ENCODE measurements around the gene ALKBH8. TPM values are rescaled to one million over a fixed set of nuclear protein-coding genes. Genes with fewer than 3 reads are reported as not detected.
"Not testable (repeated sequence)": the region's sequence is repeated elsewhere in the genome, so short reads cannot be mapped to it uniquely, and the experiment has no call there.

ALKBH8 gene
- total and polyA plus RNA-seq, 2 of the 4 experiments (the other 2 are of a cell fraction) = 3.0 to 6.6 TPM

GRCh38 chr11:107566569-107566968 is 1.0 kb upstream of the ALKBH8 start:
- Histone ChIP-seq H3K79me1 (ENCODE audit: low read depth in 1 of 2, low read length in 2 of 2) (peaks cover 5 to 16% of the 10 kb centered on the region in 2 experiments; a peak in 2 of 4 replicates), H3K9me3 (ENCODE audit: control insufficient read depth, insufficient read depth, low read length) (no peaks in the 10 kb centered on the region), H3K27ac (ENCODE audit: insufficient read depth, low read length) (no peak overlapping the region), H4K91ac (ENCODE audit: insufficient read depth, low read depth, low read length) (no peak overlapping the region), H2BK5ac (ENCODE audit: low read depth, low read length, poor library complexity, severe bottlenecking) (no peak overlapping the region), H3K4ac (ENCODE audit: low read depth, low read length) (no peak overlapping the region), H3K18ac (ENCODE audit: low read depth, low read length) (no peak overlapping the region), H3K14ac (replicated peaks; ENCODE audit: low read depth, low read length) (no peak overlapping the region), H3K23ac (ENCODE audit: low read depth, low read length) (no peak overlapping the region), H3K36me3 (ENCODE audit: control insufficient read depth, insufficient read depth, low read length) (no peaks in the 10 kb centered on the region), H2AK5ac (ENCODE audit: low read depth, low read length) (no peak overlapping the region), H2AK9ac (replicated peaks; ENCODE audit: low read depth, low read length, poor library complexity) (peak overlapping the region; percentile 9), H4K8ac (ENCODE audit: low read depth in 2 of 2, low read length in 2 of 2) (no peak overlapping the region), H3K4me3 (ENCODE audit: insufficient read depth, low read depth, low read length) (no peak overlapping the region), H3K4me2 (ENCODE audit: low read depth, low read length) (no peak overlapping the region), H3K4me1 (ENCODE audit: control insufficient read depth, insufficient read depth, low read length) (peaks cover 7% of the 10 kb centered on the region), H2AFZ (replicated peaks; ENCODE audit: low read length, poor library complexity) (no peak overlapping the region), H3K9ac (ENCODE audit: low read depth, low read length) (no peak overlapping the region), H2BK15ac (ENCODE audit: low read depth, low read length) (no peak overlapping the region), H4K5ac (ENCODE audit: low read depth, low read length) (no peak overlapping the region), H3K27me3 (ENCODE audit: control insufficient read depth, insufficient read depth, low read length) (peaks cover 2% of the 10 kb centered on the region), H2BK20ac (ENCODE audit: low read depth, low read length) (no peak overlapping the region), H4K20me1 (ENCODE audit: insufficient read depth, low read length) (no peaks in the 10 kb centered on the region), H2BK120ac (ENCODE audit: low read depth, low read length) (no peak overlapping the region), H3K56ac (ENCODE audit: extremely low read depth, insufficient read depth, low read length) (no peak overlapping the region), H3K9me1 (ENCODE audit: insufficient read depth, low read length) (peaks cover 6% of the 10 kb centered on the region)
- 100% methylated on average over 1 of the region's 2 CpGs; no CpG with 5 or more reads in 1 of the 2 experiments for WGBS, 2 experiments (ENCODE audit: extremely low coverage in 2 of 2, insufficient read length in 1 of 2)
- ChIA-PET POLR2A (ENCODE audit: unreplicated experiment) (no interaction called here), CTCF (interaction anchor here (2.0 kb wide), 1 partner anchor 17 kb away, joined by 6 read pairs; no protein-coding TSS in a partner anchor)
- BruUV-seq (replicated peaks) = no TSS peak
- intact Hi-C loops (cut with micrococcal nuclease) = loop anchor here (10.0 kb wide), 1 partner anchor 1088 kb away; no protein-coding TSS in a partner anchor
- dilution Hi-C loops (cut with HindIII; ENCODE audit: low sequenced_read_pairs, unreplicated experiment) = no loop called here
- in situ Hi-C loops (cut with MboI; ENCODE audit: low sequenced_read_pairs) = loop anchor here (5.0 kb wide), 1 partner anchor 126 kb away; no protein-coding TSS in a partner anchor
- no peak for TF ChIP-seq RAD21 (IDR thresholded peaks at IDR 0.05; ENCODE audit: low read length)
- TF ChIP-seq CHD1 (IDR thresholded peaks at IDR 0.05; ENCODE audit: low read depth, low read length) = no peak
- TF ChIP-seq, protein P1, sequence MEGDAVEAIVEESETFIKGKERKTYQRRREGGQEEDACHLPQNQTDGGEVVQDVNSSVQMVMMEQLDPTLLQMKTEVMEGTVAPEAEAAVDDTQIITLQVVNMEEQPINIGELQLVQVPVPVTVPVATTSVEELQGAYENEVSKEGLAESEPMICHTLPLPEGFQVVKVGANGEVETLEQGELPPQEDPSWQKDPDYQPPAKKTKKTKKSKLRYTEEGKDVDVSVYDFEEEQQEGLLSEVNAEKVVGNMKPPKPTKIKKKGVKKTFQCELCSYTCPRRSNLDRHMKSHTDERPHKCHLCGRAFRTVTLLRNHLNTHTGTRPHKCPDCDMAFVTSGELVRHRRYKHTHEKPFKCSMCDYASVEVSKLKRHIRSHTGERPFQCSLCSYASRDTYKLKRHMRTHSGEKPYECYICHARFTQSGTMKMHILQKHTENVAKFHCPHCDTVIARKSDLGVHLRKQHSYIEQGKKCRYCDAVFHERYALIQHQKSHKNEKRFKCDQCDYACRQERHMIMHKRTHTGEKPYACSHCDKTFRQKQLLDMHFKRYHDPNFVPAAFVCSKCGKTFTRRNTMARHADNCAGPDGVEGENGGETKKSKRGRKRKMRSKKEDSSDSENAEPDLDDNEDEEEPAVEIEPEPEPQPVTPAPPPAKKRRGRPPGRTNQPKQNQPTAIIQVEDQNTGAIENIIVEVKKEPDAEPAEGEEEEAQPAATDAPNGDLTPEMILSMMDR (conservative IDR thresholded peaks at IDR 0.05; ENCODE audit: low read depth, low read length) = no peak
- TF ChIP-seq MAFK (IDR thresholded peaks at IDR 0.05; ENCODE audit: low read depth, low read length) = no peak
- no peak for TF ChIP-seq RFX5 (IDR thresholded peaks at IDR 0.05; ENCODE audit: low read depth, low read length)
- no peak for ATAC-seq (ENCODE audit: low read depth)
- no peak for DNase-seq

DNA sequence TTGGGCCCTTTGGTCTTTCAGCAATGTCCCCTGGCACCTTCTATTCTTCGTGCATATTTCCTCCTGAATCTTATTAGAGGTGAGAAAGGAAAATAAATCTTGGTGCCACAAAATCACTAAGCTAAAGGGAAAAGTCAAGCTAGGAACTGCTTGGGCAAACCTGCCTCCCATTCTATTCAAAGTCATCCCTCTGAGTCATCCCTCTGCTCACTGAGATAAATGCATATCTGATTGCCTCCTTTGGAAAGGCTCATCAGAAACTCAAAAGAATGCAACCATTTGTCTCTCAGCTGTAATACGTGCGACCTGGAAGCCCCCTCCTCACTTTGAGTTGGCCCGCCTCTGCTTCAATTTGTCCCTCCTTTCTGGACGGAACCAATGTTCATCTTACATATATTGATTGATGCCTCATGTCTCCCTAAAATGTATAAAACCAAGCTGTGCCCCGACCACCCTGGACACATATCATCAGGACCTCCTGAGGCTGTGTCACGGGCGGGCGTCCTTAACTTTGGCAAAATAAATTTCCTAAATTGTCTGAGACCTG is 493 bp upstream of the ALKBH8 start:
- H3K56ac ChIP-seq (ENCODE audit: extremely low read depth, insufficient read depth, low read length) = peak overlapping the region; percentile 2; the same call in 1 of the 2 replicates
- H2AK5ac ChIP-seq (ENCODE audit: low read depth, low read length); ATAC-seq (ENCODE audit: low read depth); H3K23ac ChIP-seq (ENCODE audit: low read depth, low read length); H3K27ac ChIP-seq (ENCODE audit: insufficient read depth, low read length); H3K9me3 ChIP-seq (ENCODE audit: control insufficient read depth, insufficient read depth, low read length); POLR2A ChIA-PET (ENCODE audit: unreplicated experiment); H3K36me3 ChIP-seq (ENCODE audit: control insufficient read depth, insufficient read depth, low read length); dilution Hi-C loops (cut with HindIII; ENCODE audit: low sequenced_read_pairs, unreplicated experiment); H4K20me1 ChIP-seq (ENCODE audit: insufficient read depth, low read length); H3K27me3 ChIP-seq (ENCODE audit: control insufficient read depth, insufficient read depth, low read length); H3K9me1 ChIP-seq (ENCODE audit: insufficient read depth, low read length); BruUV-seq (replicated peaks); H2BK20ac ChIP-seq (ENCODE audit: low read depth, low read length); H3K4me1 ChIP-seq (ENCODE audit: control insufficient read depth, insufficient read depth, low read length): not testable (repeated sequence)
- in situ Hi-C loops (cut with MboI; ENCODE audit: low sequenced_read_pairs) = loop anchor here (5.0 kb wide), 1 partner anchor 126 kb away; no protein-coding TSS in a partner anchor
- H3K14ac ChIP-seq (replicated peaks; ENCODE audit: low read depth, low read length) = 0 out of 2 replicates have a peak overlapping the region, but pooled peaks have one; percentile 2
- H3K18ac ChIP-seq (ENCODE audit: low read depth, low read length) = peak overlapping the region; percentile 43; the same call in 1 of the 2 replicates
- H3K79me1 ChIP-seq (ENCODE audit: low read depth in 1 of 2, low read length in 2 of 2) = peaks cover 5 to 16% of the 10 kb centered on the region in 2 experiments; a peak in 2 of 4 replicates
- peak overlapping the region; percentile 85 for H3K4me3 ChIP-seq (ENCODE audit: insufficient read depth, low read depth, low read length)
- H2BK5ac ChIP-seq (ENCODE audit: low read depth, low read length, poor library complexity, severe bottlenecking) = peak overlapping the region; percentile 56
- peak overlapping the region; percentile 12; the same call in 1 of the 2 replicates for H3K4ac ChIP-seq (ENCODE audit: low read depth, low read length)
- H2BK120ac ChIP-seq (ENCODE audit: low read depth, low read length) = peak overlapping the region; percentile 61; the same call in 1 of the 2 replicates
- H2BK15ac ChIP-seq (ENCODE audit: low read depth, low read length) = peak overlapping the region; percentile 46; the same call in 1 of the 3 replicates
- peak overlapping the region; percentile 70 to 88 for H4K8ac ChIP-seq (ENCODE audit: low read depth in 2 of 2, low read length in 2 of 2)
- peak overlapping the region; percentile 91 for H2AFZ ChIP-seq (replicated peaks; ENCODE audit: low read length, poor library complexity)
- peak; percentile 26 for DNase-seq
- H3K9ac ChIP-seq (ENCODE audit: low read depth, low read length) = peak overlapping the region; percentile 26; the same call in 1 of the 2 replicates
- peak overlapping the region; percentile 9 for H2AK9ac ChIP-seq (replicated peaks; ENCODE audit: low read depth, low read length, poor library complexity)
- WGBS, 2 experiments (ENCODE audit: extremely low coverage in 2 of 2, insufficient read length in 1 of 2) = no CpG with 5 or more reads among the region's 9 CpGs
- H3K4me2 ChIP-seq (ENCODE audit: low read depth, low read length) = peak overlapping the region; percentile 72
- H4K5ac ChIP-seq (ENCODE audit: low read depth, low read length) = peak overlapping the region; percentile 51
- intact Hi-C loops (cut with micrococcal nuclease) = loop anchor here (10.0 kb wide), 1 partner anchor 1089 kb away; no protein-coding TSS in a partner anchor
- H4K91ac ChIP-seq (ENCODE audit: insufficient read depth, low read depth, low read length) = peak overlapping the region; percentile 85; the same call in 1 of the 2 replicates
- CTCF ChIA-PET = interaction anchor here (2.0 kb wide), 1 partner anchor 17 kb away, joined by 6 read pairs; no protein-coding TSS in a partner anchor
